Measurements from ENCODE around the gene CUX1.

- TF ChIP-seq, protein P1, sequence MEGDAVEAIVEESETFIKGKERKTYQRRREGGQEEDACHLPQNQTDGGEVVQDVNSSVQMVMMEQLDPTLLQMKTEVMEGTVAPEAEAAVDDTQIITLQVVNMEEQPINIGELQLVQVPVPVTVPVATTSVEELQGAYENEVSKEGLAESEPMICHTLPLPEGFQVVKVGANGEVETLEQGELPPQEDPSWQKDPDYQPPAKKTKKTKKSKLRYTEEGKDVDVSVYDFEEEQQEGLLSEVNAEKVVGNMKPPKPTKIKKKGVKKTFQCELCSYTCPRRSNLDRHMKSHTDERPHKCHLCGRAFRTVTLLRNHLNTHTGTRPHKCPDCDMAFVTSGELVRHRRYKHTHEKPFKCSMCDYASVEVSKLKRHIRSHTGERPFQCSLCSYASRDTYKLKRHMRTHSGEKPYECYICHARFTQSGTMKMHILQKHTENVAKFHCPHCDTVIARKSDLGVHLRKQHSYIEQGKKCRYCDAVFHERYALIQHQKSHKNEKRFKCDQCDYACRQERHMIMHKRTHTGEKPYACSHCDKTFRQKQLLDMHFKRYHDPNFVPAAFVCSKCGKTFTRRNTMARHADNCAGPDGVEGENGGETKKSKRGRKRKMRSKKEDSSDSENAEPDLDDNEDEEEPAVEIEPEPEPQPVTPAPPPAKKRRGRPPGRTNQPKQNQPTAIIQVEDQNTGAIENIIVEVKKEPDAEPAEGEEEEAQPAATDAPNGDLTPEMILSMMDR (IDR thresholded peaks at IDR 0.05) = no peak
- no peak for TF ChIP-seq EZH2 (IDR thresholded peaks at IDR 0.05; ENCODE audit: borderline replicate concordance, insufficient read depth, low read depth, low read length, poor library complexity, severe bottlenecking)
Measured at GRCh38 chr7:102129636-102130370, 312.4 kb downstream of the CUX1 start.
